B cell (primary cell): ENCODE data around the gene ZFP1. TPM values are rescaled to one million over a fixed set of nuclear protein-coding genes. Genes with fewer than 3 reads are reported as not detected.

ENCODE experiments used
- ATAC-seq: fragments of 200-7000 bp; cut with Tn5 transposase; one replicate; pipeline ENCODE4 v1.10.0; 2021; ENCODE audit warnings: low read depth, mild to moderate bottlenecking, moderate number of reproducible peaks, moderate library complexity
- CTCF ChIA-PET: fragments of 350-600 bp; sonication (Branson Sonifier 250); formaldehyde crosslinking; loops from one replicate; lab custom pipeline; 2021; ENCODE audit warnings: antibody characterized with exemption, inconsistent platforms; lab: Charles Lee
- POLR2A ChIA-PET: fragments of 350-600 bp; sonication (Branson Sonifier 250); formaldehyde crosslinking; loops from one replicate; lab custom pipeline; 2021; ENCODE audit warnings: antibody characterized with exemption; lab: Charles Lee
- DNase-seq: peaks from one replicate; pipeline ENCODE4 v3.0.0; 2013
- H2AFZ ChIP-seq: 2 replicates; pipeline ENCODE4 v1.6.1; 2012; ENCODE audit warnings: mild to moderate bottlenecking, low read depth, low read length; ENCODE audit not compliant: insufficient read depth, poor library complexity, severe bottlenecking
- H3K27ac ChIP-seq, 2 donors: 1 replicate in 1 of 2; 2 replicates in 1 of 2; pipeline ENCODE4 v1.5.1; 2012 to 2013; ENCODE audit warnings: low read length in 2 of 2, mild to moderate bottlenecking in 2 of 2, moderate library complexity in 1 of 2
- H3K27me3 ChIP-seq, 4 experiments: fragments of 200-600 bp in 1 of 4; sonication (generic) in 1 of 4; replicated peaks in 1 of 4; 1 replicate in 2 of 4; 2 replicates in 2 of 4; pipeline versions ENCODE4 v1.6.1 to v1.7.0; 2013 to 2016; ENCODE audit warnings: low read length in 3 of 4, mild to moderate bottlenecking in 2 of 4, mixed read lengths in 1 of 4, moderate library complexity in 1 of 4; ENCODE audit not compliant: insufficient read depth in 4 of 4, control insufficient read depth in 3 of 4; ENCODE audit errors: control extremely low read depth in 1 of 4
- H3K36me3 ChIP-seq, 2 experiments: replicated peaks in 1 of 2; 1 replicate in 1 of 2; 2 replicates in 1 of 2; pipeline versions ENCODE4 v1.6.1 to v1.7.1; 2013; ENCODE audit warnings: low read length in 1 of 2; ENCODE audit not compliant: insufficient read depth in 2 of 2, control insufficient read depth in 1 of 2; ENCODE audit errors: control extremely low read depth in 1 of 2, extremely low read depth in 1 of 2
- H3K4me1 ChIP-seq, 2 donors: fragments of 200-600 bp in 1 of 2; sonication (generic) in 1 of 2; 1 replicate in 1 of 2; 2 replicates in 1 of 2; pipeline versions ENCODE4 v1.5.1 to v1.6.1; 2013 to 2017; ENCODE audit warnings: low read length in 2 of 2; ENCODE audit not compliant: control insufficient read depth in 2 of 2, insufficient read depth in 2 of 2
- H3K4me2 ChIP-seq: replicated peaks from 2 replicates; pipeline ENCODE3; 2012; ENCODE audit warnings: mild to moderate bottlenecking, low read depth, low read length; ENCODE audit not compliant: poor library complexity, severe bottlenecking
- H3K4me3 ChIP-seq, 5 experiments: fragments of 200-600 bp in 1 of 5; sonication (generic) in 1 of 5; 1 replicate in 3 of 5; 2 replicates in 2 of 5; pipeline versions ENCODE4 v1.5.1 to v1.7.0; 2011 to 2016; ENCODE audit warnings: low read length in 4 of 5, mild to moderate bottlenecking in 4 of 5, low read depth in 2 of 5, control low read depth in 1 of 5, moderate library complexity in 1 of 5; ENCODE audit not compliant: insufficient read depth in 1 of 5; ENCODE audit errors: control extremely low read depth in 1 of 5, extremely low read depth in 1 of 5
- H3K79me2 ChIP-seq: fragments of 200-600 bp; sonication (generic); one replicate; pipeline ENCODE4 v1.6.0; 2016; ENCODE audit warnings: low read length; ENCODE audit not compliant: control insufficient read depth, insufficient read depth
- H3K9ac ChIP-seq: fragments of 200-600 bp; sonication (generic); 2 replicates; pipeline ENCODE4 v1.6.1; 2017; ENCODE audit warnings: mild to moderate bottlenecking, low read length, moderate library complexity
- H3K9me3 ChIP-seq, 3 donors: one replicate each; pipeline versions ENCODE4 v1.6.1 to v1.7.1; 2013; ENCODE audit warnings: low read length in 2 of 3; ENCODE audit not compliant: control insufficient read depth in 2 of 3, insufficient read depth in 1 of 3; ENCODE audit errors: control extremely low read depth in 1 of 3
- H4K20me1 ChIP-seq: 2 replicates; pipeline ENCODE4 v1.6.0; 2012; ENCODE audit warnings: mild to moderate bottlenecking, low read length; ENCODE audit not compliant: insufficient read depth, control insufficient read depth, poor library complexity, severe bottlenecking
- H3K27ac Mint-ChIP-seq: one replicate; pipeline ENCODE4 v1.8.0; 2021; ENCODE audit warnings: mixed read lengths
- H3K27me3 Mint-ChIP-seq: one replicate; pipeline ENCODE4 v1.8.0; 2021; ENCODE audit warnings: mixed read lengths
- H3K4me1 Mint-ChIP-seq: one replicate; pipeline ENCODE4 v1.8.0; 2021; ENCODE audit warnings: mixed read lengths
- H3K4me3 Mint-ChIP-seq: one replicate; pipeline ENCODE4 v1.8.0; 2021; ENCODE audit warnings: mixed read lengths
- H3K9me3 Mint-ChIP-seq: one replicate; pipeline ENCODE4 v1.8.0; 2022; ENCODE audit warnings: mixed read lengths; ENCODE audit not compliant: insufficient read depth
- EZH2 ChIP-seq: IDR thresholded peaks from 2 replicates; pipeline ENCODE4 v1.6.1; 2012; ENCODE audit warnings: borderline replicate concordance, low read depth, mild to moderate bottlenecking, moderate library complexity, low read length; ENCODE audit not compliant: insufficient read depth, poor library complexity, severe bottlenecking
- WGBS: methylation state at CpG from one replicate; pipeline ENCODE4 v1.1.5; 2013; ENCODE audit warnings: missing lambda C conversion rate; ENCODE audit not compliant: insufficient coverage; 5-methylcytosine and 5-hydroxymethylcytosine counted together
- intact Hi-C: fragments of 100-400 bp; cut with micrococcal nuclease; formaldehyde crosslinking; loops from one replicate; pipeline ENCODE4 v1.10.0; 2022
- polyA plus RNA-seq: library from polyadenylated mRNA; depleted of rRNA; stranded (reverse); fragments of >200 nt; gene quantifications from 2 replicates; pipeline ENCODE4 v1.2.3, GENCODE V29; 2012
- total RNA-seq, 2 donors: library from RNA; stranded (reverse); fragments of 120-200 nt in 1 of 2; gene quantifications; 1 replicate in 1 of 2; 2 replicates in 1 of 2; pipeline versions ENCODE4 v1.2.3 to v1.2.4, GENCODE V29; 2013 to 2022
- TF ChIP-seq, protein P1 (sequence below): fragments of 200-600 bp; IDR thresholded peaks from one replicate; pipeline ENCODE4 v1.8.0; 2022; ENCODE audit warnings: antibody characterized with exemption, mild to moderate bottlenecking

ZFP1 gene
- total and polyA plus RNA-seq, 2 donors (not counting 1 experiment from before 2014, with no cell fraction given) = 3.4 to 13.4 TPM

DNA sequence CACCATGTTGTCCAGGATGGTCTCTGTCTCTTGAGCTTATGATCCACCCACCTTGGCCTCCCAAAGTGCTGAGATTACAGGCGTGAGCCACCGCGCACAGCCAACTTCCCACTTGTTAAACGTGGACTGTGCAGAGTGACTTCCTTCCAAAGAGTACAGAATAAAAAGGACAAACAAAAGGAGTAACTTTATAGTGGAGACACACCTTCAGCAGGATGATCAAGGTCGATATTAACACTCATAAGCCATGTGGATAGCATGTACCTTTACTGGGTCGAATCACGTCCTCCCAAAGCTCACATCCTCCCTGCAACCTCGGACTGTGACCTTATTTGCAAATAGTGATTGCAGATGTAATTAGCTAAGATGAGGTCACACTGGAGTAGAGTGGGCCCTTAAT, 10.1 kb upstream of the ZFP1 start:
- H3K4me2 ChIP-seq = peak overlapping the region; percentile 11
- no peak for TF ChIP-seq EZH2
- TF ChIP-seq, protein P1, sequence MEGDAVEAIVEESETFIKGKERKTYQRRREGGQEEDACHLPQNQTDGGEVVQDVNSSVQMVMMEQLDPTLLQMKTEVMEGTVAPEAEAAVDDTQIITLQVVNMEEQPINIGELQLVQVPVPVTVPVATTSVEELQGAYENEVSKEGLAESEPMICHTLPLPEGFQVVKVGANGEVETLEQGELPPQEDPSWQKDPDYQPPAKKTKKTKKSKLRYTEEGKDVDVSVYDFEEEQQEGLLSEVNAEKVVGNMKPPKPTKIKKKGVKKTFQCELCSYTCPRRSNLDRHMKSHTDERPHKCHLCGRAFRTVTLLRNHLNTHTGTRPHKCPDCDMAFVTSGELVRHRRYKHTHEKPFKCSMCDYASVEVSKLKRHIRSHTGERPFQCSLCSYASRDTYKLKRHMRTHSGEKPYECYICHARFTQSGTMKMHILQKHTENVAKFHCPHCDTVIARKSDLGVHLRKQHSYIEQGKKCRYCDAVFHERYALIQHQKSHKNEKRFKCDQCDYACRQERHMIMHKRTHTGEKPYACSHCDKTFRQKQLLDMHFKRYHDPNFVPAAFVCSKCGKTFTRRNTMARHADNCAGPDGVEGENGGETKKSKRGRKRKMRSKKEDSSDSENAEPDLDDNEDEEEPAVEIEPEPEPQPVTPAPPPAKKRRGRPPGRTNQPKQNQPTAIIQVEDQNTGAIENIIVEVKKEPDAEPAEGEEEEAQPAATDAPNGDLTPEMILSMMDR = no peak
- 80% methylated on average over 1 of the region's 8 CpGs for WGBS
- no peaks in the 10 kb centered on the region for H3K79me2 ChIP-seq
- ATAC-seq (no peak), DNase-seq (no peak)
- H3K9me3 ChIP-seq = peaks cover 0 to 3% (median 0%) of the 10 kb centered on the region in 3 donors
- peaks cover 2% of the 10 kb centered on the region for H3K9me3 Mint-ChIP-seq
- ChIA-PET CTCF (interaction anchor here (1.6 kb wide), 1 partner anchor 61 kb away, joined by 4 read pairs; no protein-coding TSS in a partner anchor), POLR2A (interaction anchor here (0.9 kb wide), 1 partner anchor 8 kb away, joined by 3 read pairs; no protein-coding TSS in a partner anchor)
- no peak overlapping the region for H3K9ac ChIP-seq
- peaks cover 9% of the 10 kb centered on the region for H3K4me1 Mint-ChIP-seq
- H3K27me3 ChIP-seq = peaks cover 0 to 8% (median 0%) of the 10 kb centered on the region in 4 experiments
- no peak overlapping the region for H3K4me3 ChIP-seq
- peaks cover 12% of the 10 kb centered on the region for H3K27me3 Mint-ChIP-seq
- H2AFZ ChIP-seq = no peak overlapping the region
- no peak overlapping the region for H3K4me3 Mint-ChIP-seq
- H3K27ac ChIP-seq = no peak overlapping the region
- intact Hi-C loops = no loop called here
- H4K20me1 ChIP-seq = no peaks in the 10 kb centered on the region
- peaks cover 4 to 6% of the 10 kb centered on the region in 2 donors for H3K4me1 ChIP-seq
- no peaks in the 10 kb centered on the region for H3K36me3 ChIP-seq
- no peak overlapping the region for H3K27ac Mint-ChIP-seq

DNA sequence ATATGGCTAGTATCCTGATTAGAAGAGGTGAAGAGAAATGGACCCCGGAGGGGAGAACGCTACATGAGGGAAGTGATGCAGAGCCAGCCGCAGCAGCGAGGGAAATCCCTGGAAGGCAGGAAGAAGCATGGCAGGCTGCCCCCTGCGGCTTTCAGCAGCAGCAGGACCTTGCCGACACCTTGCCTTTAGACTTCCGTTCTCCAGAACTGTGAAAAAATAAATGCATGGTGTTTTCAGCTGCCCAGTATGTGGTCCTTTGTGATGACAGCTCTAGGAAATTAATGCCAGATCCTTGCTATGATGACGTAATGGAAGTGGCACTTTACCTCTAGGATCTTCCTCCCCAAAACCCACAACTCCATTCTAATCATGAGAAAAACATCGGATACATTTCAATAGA, 9.7 kb upstream of the ZFP1 start:
- peak overlapping the region; percentile 11 for H3K4me2 ChIP-seq
- H2AFZ ChIP-seq = no peak overlapping the region
- no peaks in the 10 kb centered on the region for H3K79me2 ChIP-seq
- ATAC-seq (no peak), DNase-seq (peak; percentile 7)
- Mint-ChIP-seq H3K9me3 (peaks cover 2% of the 10 kb centered on the region), H3K4me1 (peaks cover 9% of the 10 kb centered on the region), H3K27ac (no peak overlapping the region), H3K4me3 (no peak overlapping the region), H3K27me3 (peaks cover 11% of the 10 kb centered on the region)
- peaks cover 0 to 3% (median 0%) of the 10 kb centered on the region in 3 donors for H3K9me3 ChIP-seq
- no peak overlapping the region for H3K27ac ChIP-seq
- no peak overlapping the region for H3K9ac ChIP-seq
- ChIA-PET POLR2A (no interaction called here), CTCF (interaction anchor here (0.5 kb wide), 1 partner anchor 18 kb away, joined by 3 read pairs; no protein-coding TSS in a partner anchor)
- no peak for TF ChIP-seq EZH2
- TF ChIP-seq, protein P1 = no peak
- WGBS = 40% methylated on average over 6 of the region's 9 CpGs
- no peaks in the 10 kb centered on the region for H4K20me1 ChIP-seq
- intact Hi-C loops = no loop called here
- H3K4me3 ChIP-seq = no peak overlapping the region
- H3K4me1 ChIP-seq = peaks cover 4 to 6% of the 10 kb centered on the region in 2 donors
- H3K36me3 ChIP-seq = no peaks in the 10 kb centered on the region
- peaks cover 0 to 8% (median 0%) of the 10 kb centered on the region in 4 experiments for H3K27me3 ChIP-seq
